ENCODE measurements around the gene MS4A5.
"Not testable (repeated sequence)": the region's sequence is repeated elsewhere in the genome, so short reads cannot be mapped to it uniquely, and the experiment has no call there.

Gene MS4A5, protein sequence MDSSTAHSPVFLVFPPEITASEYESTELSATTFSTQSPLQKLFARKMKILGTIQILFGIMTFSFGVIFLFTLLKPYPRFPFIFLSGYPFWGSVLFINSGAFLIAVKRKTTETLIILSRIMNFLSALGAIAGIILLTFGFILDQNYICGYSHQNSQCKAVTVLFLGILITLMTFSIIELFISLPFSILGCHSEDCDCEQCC

DNA sequence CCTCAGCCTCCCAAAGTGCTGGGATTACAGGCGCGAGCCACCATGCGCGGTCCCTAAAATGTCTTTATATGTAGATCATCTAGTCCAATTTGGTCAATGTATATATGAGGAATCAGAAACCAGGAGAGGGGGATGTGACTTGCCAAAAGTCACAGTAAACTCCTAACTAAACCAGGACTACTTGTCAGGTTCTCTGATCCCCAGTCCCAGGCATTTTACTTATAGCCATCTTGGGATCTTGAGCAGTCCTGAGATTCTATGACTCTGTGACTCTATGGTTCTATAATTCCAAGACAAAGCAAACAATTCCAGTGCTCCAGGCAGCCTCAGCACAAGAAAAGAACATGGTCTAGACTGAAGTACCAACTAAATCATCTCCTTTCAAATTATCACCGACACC lies at the start of gene MS4A5:
TSS of gene MS4A5 (plus strand) at position 301 of the 400 bp plus-strand sequence. CDS start 103 bp downstream, outside the sequence.
- no peak for DNase-seq

DNA sequence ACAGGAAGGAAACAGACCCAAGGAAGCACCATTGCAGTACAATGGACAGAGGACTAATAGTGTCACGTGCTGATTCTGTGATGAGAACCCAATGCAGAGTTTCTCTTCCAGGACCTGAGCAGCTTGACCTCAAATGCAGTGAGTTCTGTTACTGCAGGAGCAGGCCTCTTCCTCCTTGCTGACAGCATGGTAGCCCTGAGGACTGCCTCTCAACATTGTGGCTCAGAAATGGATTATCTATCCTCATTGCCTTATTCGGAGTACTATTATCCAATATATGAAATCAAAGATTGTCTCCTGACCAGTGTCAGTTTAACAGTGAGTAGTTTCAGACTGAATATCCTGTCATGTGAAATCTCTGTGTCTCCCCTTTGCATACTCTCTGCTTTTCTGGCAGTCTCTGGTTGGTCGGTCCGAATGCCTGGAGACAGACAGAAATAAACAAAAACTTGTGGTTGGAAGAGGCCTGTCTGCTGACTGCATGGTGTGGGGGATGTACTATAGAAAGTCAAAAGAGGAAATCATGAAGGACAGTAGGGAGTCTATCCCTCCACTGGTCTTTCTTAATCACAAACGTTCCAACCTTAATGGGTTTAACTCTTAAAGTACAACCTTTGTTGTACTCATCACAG lies 40.0 kb upstream of the MS4A5 start:
- peak in 1 of 2 donors; percentile 72 for DNase-seq

DNA sequence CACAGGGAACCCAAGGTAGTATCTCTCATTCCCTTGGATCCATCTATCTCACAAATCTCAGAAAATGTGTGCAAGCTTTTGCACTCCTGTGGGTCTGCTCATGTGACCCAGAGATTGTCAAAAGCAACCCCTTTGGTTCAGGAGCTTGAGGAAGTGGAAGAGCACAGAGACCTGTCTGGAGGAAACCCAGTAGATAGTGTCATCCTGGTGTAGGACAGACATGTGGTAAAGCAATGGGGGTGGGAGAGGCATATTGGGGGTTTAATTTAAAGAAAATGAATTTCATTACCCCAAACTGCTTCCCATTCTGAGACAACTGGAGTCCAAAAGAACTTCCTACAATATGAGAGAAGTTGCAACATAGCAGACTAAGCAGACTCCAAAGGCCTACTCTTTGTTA lies 39.0 kb upstream of the MS4A5 start:
- peak in 1 of 2 donors; percentile 5 for DNase-seq

- no peak for DNase-seq
These were observed 37.0 kb upstream of the MS4A5 start for GRCh38 chr11:60392361-60392760.

- DNase-seq = no peak
These were observed 36.4 kb upstream of the MS4A5 start for GRCh38 chr11:60393016-60393415.

DNA sequence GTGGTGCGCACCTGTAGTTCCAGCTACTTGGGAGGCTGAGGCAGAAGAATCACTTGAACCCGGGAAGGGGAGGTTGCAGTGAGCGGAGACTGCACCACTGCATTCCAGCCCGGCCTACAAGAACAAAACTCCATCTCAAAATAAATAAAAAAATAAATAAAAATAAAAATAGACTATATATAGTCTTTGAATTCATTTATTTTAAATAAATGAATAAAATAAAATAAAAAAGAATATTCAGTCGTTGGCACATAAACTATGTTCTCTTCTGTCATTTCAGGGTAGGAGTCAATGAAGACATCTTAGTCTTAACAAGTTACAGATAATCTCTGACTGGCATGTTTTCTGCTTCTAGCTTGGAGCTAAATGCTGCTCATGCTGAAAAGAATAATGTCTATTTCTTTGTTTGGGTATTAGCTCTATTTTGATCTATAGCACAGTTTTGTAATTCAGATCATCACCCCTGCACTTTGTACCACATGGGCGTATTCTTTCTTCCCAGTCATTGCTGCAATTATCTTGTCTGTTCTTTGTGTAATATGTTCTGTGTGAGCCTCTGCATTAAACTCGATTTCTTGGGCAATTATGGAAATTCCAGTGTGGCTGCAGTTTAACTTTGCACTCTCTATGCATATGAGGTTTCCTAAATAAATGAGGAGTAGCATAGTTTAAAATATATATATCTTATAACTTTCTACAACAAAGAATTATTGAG lies 34.5 kb upstream of the MS4A5 start:
- DNase-seq = no peak

- DNase-seq = no peak
These were observed 33.0 kb upstream of the MS4A5 start, which contains the start of gene MS4A14 for GRCh38 chr11:60396382-60396781. Gene MS4A14 (plus strand): TSS chr11:60396459. CDS start chr11:60396579, 120 bp downstream.

- peak in 1 of 2 donors; percentile 72 for DNase-seq
These were observed 32.6 kb upstream of the MS4A5 start for GRCh38 chr11:60396799-60397198.

DNA sequence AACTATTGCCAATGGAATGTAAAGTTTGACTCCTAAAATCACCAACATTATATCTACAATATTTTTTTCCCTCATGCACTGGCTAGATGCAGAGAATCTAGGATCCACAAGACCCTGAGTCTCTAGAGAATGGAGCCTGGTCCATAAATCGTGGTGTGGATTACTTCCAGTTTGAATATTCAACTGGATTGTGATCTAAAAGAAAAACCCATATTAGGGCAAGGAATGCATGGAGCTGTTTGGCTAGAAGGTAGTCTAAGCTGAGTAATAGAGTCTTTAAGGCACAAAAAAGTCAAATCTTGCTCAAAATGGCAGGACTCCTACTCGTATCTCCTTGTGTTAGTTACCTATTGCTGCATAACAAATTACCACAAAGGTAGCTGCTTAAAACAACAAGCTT lies 9.4 kb upstream of the MS4A5 start:
- DNase-seq = no peak

GRCh38 chr11:60422609-60423008 lies 6.8 kb upstream of the MS4A5 start:
- DNase-seq = no peak

- DNase-seq = no peak
These were observed 855 bp upstream of the MS4A5 start for GRCh38 chr11:60428517-60428916.

DNA sequence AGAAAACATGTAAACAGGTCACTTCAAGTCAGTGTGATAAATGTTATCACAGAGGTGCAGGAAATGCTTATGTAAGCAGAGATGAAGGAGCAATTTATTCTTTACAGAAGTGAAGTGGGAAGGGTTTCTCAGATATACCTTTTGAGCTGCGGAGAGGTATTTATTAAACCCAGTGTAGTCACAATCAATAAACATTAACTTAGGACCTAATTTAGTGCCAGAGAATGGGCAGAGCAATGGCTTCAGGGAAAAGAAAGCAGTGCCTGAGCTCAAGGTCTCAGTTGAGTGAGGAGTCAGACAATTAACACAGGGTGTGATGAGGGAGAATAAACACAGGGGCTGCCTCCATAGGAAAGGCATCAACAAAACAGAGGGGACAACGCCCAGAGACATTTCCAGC lies 1.9 kb downstream of the MS4A5 start:
- DNase-seq = no peak

DNA sequence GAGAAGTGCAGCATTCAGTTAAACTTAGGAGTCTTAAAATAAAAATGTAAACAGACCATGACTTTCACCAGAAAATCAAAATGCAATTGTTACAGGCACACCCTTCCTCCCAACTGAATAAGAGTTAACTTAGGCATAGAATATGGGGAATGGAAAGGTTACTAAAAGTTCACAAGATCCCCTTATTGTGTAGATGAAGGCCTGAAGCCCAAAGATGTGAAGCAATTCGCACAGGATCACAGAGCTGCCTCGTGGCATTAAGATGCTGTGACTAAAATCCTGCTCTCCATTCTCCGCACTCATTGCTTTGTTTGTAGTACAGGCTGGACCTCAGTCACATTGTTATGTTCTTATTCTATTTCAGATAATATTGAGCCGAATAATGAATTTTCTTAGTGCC lies 4.0 kb downstream of the MS4A5 start:
- DNase-seq = no peak

DNA sequence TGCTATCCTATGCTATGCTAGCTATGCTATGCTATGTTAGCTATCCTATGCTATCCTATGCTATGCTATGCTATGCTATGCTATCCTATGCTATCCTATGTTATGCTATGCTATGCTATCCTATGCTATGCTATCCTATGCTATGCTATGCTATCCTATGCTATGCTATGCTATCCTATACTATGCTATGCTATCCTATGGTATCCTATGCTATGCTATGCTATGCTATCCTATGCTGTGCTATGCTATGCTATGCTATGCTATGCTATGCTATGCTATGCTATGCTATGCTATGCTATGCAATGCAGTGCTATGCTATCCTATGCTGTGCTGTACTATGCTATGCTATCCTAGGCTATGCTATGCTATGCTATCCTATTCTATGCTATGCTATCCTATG lies 17.7 kb downstream of the MS4A5 start:
- DNase-seq = no peak

GRCh38 chr11:60447846-60448245 lies 18.5 kb downstream of the MS4A5 start:
- no peak for DNase-seq

GRCh38 chr11:60451185-60451584 lies 21.8 kb downstream of the MS4A5 start:
- DNase-seq = not testable (repeated sequence)

DNA sequence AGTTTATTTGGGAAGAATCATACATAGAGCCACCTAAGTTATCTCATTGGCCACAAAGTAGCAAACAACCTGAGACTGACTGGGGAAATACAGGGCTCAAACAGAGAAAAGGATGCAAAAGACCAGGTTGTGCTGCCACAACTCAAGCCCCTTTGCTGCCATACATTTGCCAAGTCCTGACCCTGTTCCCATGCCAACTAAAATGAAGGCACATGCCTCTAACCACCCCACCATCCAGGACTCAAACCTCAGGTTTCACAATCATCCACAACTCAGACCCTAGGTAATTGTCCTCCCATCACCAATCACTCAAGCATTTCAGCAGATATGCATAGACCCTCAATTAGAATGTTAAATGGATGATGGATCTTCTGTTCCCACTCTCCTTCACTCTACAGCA lies 24.8 kb downstream of the MS4A5 start:
- no peak for DNase-seq

DNA sequence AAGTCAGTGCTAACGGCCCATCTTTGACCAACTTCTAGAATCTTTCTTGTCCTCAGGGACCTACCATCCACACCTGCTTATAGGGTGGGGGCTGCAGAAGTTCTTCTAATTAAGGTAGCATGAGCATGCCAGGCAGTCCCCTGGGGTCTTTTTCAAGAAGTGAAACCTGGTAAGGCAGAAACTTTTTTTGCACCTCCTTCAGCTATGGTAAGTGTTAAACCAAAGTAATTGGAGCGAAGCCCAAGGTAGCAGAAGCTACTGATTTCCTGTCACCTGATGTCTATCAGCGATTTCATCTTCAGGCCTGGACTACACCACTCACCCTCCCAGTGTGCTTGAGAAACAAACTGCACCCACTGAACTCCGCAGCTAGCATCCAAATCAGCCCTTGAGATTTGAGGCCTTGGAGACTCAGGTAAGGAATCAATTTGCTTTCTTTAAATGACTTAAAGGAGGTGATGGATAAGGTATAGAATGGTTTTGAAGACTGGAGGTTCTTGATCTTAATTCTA lies 26.2 kb downstream of the MS4A5 start, which contains the start of gene MS4A1:
TSS of gene MS4A1 (plus strand) at position 317 of the 512 bp plus-strand sequence. CDS start 6,528 bp downstream, outside the sequence.
- no peak for DNase-seq

- DNase-seq = no peak
These were observed 28.2 kb downstream of the MS4A5 start for GRCh38 chr11:60457576-60457975.

GRCh38 chr11:60459345-60459744 lies 30.0 kb downstream of the MS4A5 start:
- no peak for DNase-seq

DNA sequence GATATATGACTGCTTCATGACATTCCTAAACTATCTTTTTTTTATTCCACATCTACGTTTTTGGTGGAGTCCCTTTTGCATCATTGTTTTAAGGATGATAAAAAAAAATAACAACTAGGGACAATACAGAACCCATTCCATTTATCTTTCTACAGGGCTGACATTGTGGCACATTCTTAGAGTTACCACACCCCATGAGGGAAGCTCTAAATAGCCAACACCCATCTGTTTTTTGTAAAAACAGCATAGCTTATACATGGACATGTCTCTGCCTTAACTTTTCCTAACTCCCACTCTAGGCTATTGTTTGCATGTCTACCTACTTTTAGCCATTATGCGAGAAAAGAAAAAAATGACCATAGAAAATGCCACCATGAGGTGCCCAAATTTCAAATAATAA lies 39.5 kb downstream of the MS4A5 start:
- DNase-seq = no peak

GRCh38 chr11:60469723-60470122 lies 40.4 kb downstream of the MS4A5 start:
- DNase-seq = no peak

GRCh38 chr11:60477035-60477445 lies 47.7 kb downstream of the MS4A5 start:
- peak in 1 of 2 donors; percentile 39 for DNase-seq

DNA sequence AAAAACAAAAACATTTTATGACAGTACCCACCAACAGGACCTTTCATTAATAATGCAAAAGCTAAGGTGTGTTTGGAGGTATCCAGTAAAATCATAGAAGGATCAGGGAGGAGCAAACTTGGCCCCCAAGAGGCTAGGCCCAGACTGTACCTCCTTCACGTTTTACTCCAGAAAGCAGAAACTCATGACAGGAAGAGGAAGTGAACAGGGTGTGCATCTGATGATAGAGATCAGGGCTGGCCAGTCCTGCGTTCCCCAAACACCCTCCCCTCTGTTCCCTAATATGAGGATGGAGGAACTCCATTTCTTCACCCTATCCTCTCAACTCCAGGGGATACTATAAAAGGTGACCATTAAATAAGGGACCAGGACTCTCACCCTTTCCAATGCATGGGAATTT lies 53.0 kb downstream of the MS4A5 start:
- peak in 1 of 2 donors; percentile 67 for DNase-seq
